HepG2 (cell line): ENCODE data around the gene OTUB2. TPM values are rescaled to one million over a fixed set of nuclear protein-coding genes. Genes with fewer than 3 reads are reported as not detected.

Source experiments
- ATAC-seq: fragments of 200-7000 bp; cut with Tn5 transposase; 3 replicates; pipeline ENCODE4 v1.9.1; 2020; ENCODE audit warnings: mild to moderate bottlenecking, moderate library complexity
- BruUV-seq: library from RNA; stranded (reverse); fragments of 400-500 nt; replicated peaks from 2 replicates; lab custom pipeline; 2021; lab: Mats Ljungman, UMichigan
- CTCF ChIA-PET: fragments of 300-600 bp; formaldehyde crosslinking; extraction: SDS; loops from one replicate; lab custom pipeline; 2021; ENCODE audit warnings: low total read pairs, inconsistent platforms, low intra/inter-chr PET ratio; lab: Yijun Ruan, JAX
- POLR2A ChIA-PET: fragments of 350-600 bp; sonication (Branson Sonifier 250); formaldehyde crosslinking; loops from one replicate; lab custom pipeline; 2020; ENCODE audit warnings: antibody characterized with exemption, inconsistent platforms; lab: Yijun Ruan, JAX
- DNase-seq: peaks from one replicate; pipeline ENCODE4 v3.0.0-alpha.2; 2015; ENCODE audit warnings: low spot score
- FAIRE-seq: peaks from 3 replicates; lab custom pipeline; 2011; peaks lifted over from hg19 to GRCh38; lab: Jason Lieb, UNC
- H2AFZ ChIP-seq: one replicate; pipeline ENCODE4 v1.6.1; 2011; ENCODE audit warnings: low read length, inconsistent platforms
- H3K27ac ChIP-seq: fragments of 300-600 bp; 3 replicates; pipeline ENCODE4 v1.8.0; 2011; ENCODE audit warnings: mixed run types, mild to moderate bottlenecking, mixed read lengths, low read length, inconsistent platforms; ENCODE audit not compliant: insufficient read depth; ENCODE audit errors: extremely low read length
- H3K27me3 ChIP-seq, 2 experiments: fragments of 200-600 bp in 1 of 2; 2 replicates in 1 of 2; 3 replicates in 1 of 2; pipeline versions ENCODE4 v1.6.0 to v1.8.0; 2011; ENCODE audit warnings: low read length in 2 of 2, mild to moderate bottlenecking in 2 of 2, moderate library complexity in 2 of 2, inconsistent platforms in 1 of 2; ENCODE audit not compliant: insufficient read depth in 2 of 2, control insufficient read depth in 1 of 2
- H3K36me3 ChIP-seq, 2 experiments: fragments of 200-600 bp in 1 of 2; replicated peaks in 1 of 2; 2 replicates in 1 of 2; 3 replicates in 1 of 2; pipeline versions ENCODE4 v1.5.1 to v1.8.0; 2011; ENCODE audit warnings: low read length in 2 of 2, inconsistent platforms in 1 of 2; ENCODE audit not compliant: insufficient read depth in 2 of 2, control insufficient read depth in 1 of 2
- H3K4me1 ChIP-seq: 2 replicates; pipeline ENCODE4 v1.5.1; 2012; ENCODE audit warnings: low read length, inconsistent platforms; ENCODE audit not compliant: insufficient read depth
- H3K4me2 ChIP-seq: 2 replicates; pipeline ENCODE4 v1.6.0; 2011; ENCODE audit warnings: low read depth, low read length, inconsistent platforms
- H3K4me3 ChIP-seq, 3 experiments: fragments of 200-600 bp in 1 of 3; sonication (generic), shearing (Covaris generic) in 1 of 3; replicated peaks in 1 of 3; 2 replicates each; pipeline ENCODE4 v1.5.1; 2011 to 2016; ENCODE audit warnings: low read length in 3 of 3, inconsistent platforms in 2 of 3, low read depth in 2 of 3, mild to moderate bottlenecking in 2 of 3, control low read depth in 1 of 3, mixed read lengths in 1 of 3; ENCODE audit not compliant: insufficient read depth in 1 of 3
- H3K79me2 ChIP-seq: one replicate; pipeline ENCODE4 v1.6.1; 2011; ENCODE audit warnings: low read length, inconsistent platforms; ENCODE audit not compliant: insufficient read depth
- H3K9ac ChIP-seq: 2 replicates; pipeline ENCODE4 v1.6.0; 2011; ENCODE audit warnings: mild to moderate bottlenecking, low read depth, low read length, inconsistent platforms; ENCODE audit not compliant: insufficient read depth
- H3K9me3 ChIP-seq: 2 replicates; pipeline ENCODE4 v1.5.1; 2012; ENCODE audit warnings: mild to moderate bottlenecking, low read length
- H4K20me1 ChIP-seq: 2 replicates; pipeline ENCODE4 v1.6.0; 2011; ENCODE audit warnings: inconsistent platforms, mild to moderate bottlenecking, low read length, moderate library complexity; ENCODE audit not compliant: insufficient read depth
- ETV5 ChIP-seq: IDR thresholded peaks from 2 replicates; pipeline ENCODE4 v1.6.1; 2018; ENCODE audit warnings: missing biosample characterization, missing genetic modification reagents, inconsistent platforms, borderline replicate concordance
- HOXA5 ChIP-seq: sonication (generic); formaldehyde crosslinking; IDR thresholded peaks from 2 replicates; pipeline ENCODE4 v1.4.0; 2020; ENCODE audit warnings: missing genetic modification reagents
- KDM3A ChIP-seq: IDR thresholded peaks from 2 replicates; pipeline ENCODE4 v1.6.1; 2018; ENCODE audit warnings: low read depth, missing compliant biosample characterization
- POLR2AphosphoS2 ChIP-seq: IDR thresholded peaks from 2 replicates; pipeline ENCODE4 v1.6.1; 2011; ENCODE audit warnings: low read depth, low read length, improper control_type of control experiment
- SMAD1 ChIP-seq: sonication (generic); formaldehyde crosslinking; IDR thresholded peaks from 2 replicates; pipeline ENCODE4 v1.4.0; 2020; ENCODE audit warnings: missing genetic modification reagents, low read depth, mild to moderate bottlenecking, borderline replicate concordance
- TCF12 ChIP-seq, 2 experiments: fragments of 450-650 bp in 1 of 2; sonication (generic) in 1 of 2; formaldehyde crosslinking in 1 of 2; IDR thresholded peaks; 2 replicates each; pipeline versions ENCODE4 v1.6.1 to v1.8.0; 2017 to 2022; ENCODE audit warnings: antibody characterized with exemption in 1 of 2, mild to moderate bottlenecking in 1 of 2, missing genetic modification reagents in 1 of 2, moderate library complexity in 1 of 2
- TCF7L2 ChIP-seq: IDR thresholded peaks from 2 replicates; pipeline ENCODE4 v1.6.1; 2011; ENCODE audit warnings: mild to moderate bottlenecking, low read depth, low read length, moderate library complexity
- ZBTB38 ChIP-seq: sonication (generic); formaldehyde crosslinking; IDR thresholded peaks from 2 replicates; pipeline ENCODE4 v1.5.1; 2020; ENCODE audit warnings: mild to moderate bottlenecking, missing genetic modification reagents
- ZFP91 ChIP-seq: sonication (generic); formaldehyde crosslinking; IDR thresholded peaks from 2 replicates; pipeline ENCODE4 v1.9.0; 2022; ENCODE audit warnings: missing genetic modification reagents, mild to moderate bottlenecking, borderline replicate concordance
- ZNF256 ChIP-seq: sonication (generic); formaldehyde crosslinking; conservative IDR thresholded peaks from 2 replicates; pipeline ENCODE4 v1.4.0; 2020; ENCODE audit warnings: missing genetic modification reagents
- ZNF33B ChIP-seq: sonication (generic); formaldehyde crosslinking; IDR thresholded peaks from 2 replicates; pipeline ENCODE4 v1.5.1; 2020; ENCODE audit warnings: mild to moderate bottlenecking, missing genetic modification reagents
- WGBS: methylation state at CpG from one replicate; pipeline ENCODE4 v1.1.6; 2017; ENCODE audit warnings: low lambda C conversion rate; 5-methylcytosine and 5-hydroxymethylcytosine counted together
- in situ Hi-C: cut with HindIII; loops from 2 replicates; pipeline ENCODE4 v1.10.0; 2017; ENCODE audit warnings: low pct_unique_long_range_greater_than_20kb; ENCODE audit not compliant: extremely low pct_ligation_motif_present
- intact Hi-C: fragments of 100-400 bp; cut with micrococcal nuclease; formaldehyde crosslinking; loops from one replicate; pipeline ENCODE4 v1.10.0; 2022; ENCODE audit not compliant: unreplicated experiment
- polyA plus RNA-seq, 8 experiments: library from polyadenylated mRNA; depleted of rRNA in 3 of 8; stranded (reverse) in 7 of 8; unstranded in 1 of 8; fragments of >200 nt; fragmentation: Illumina TruSeq in 4 of 8; extraction: Trizol in 4 of 8; gene quantifications; 2 replicates each; pipeline versions ENCODE4 v1.2.1 to v1.2.3, GENCODE V29; 2011 to 2016; ENCODE audit warnings: low read depth in 4 of 8, missing spikeins in 1 of 8, mixed read lengths in 1 of 8; ENCODE audit not compliant: insufficient read depth in 1 of 8
- total RNA-seq, 5 experiments: library from RNA; depleted of rRNA; stranded (reverse); fragments of >200 nt; fragmentation: Illumina TruSeq; extraction: Trizol; gene quantifications; 2 replicates each; pipeline ENCODE4 v1.2.3, GENCODE V29; 2016; ENCODE audit warnings: low read depth in 1 of 5
- TF ChIP-seq, protein P1 (sequence below): sonication (generic); formaldehyde crosslinking; IDR thresholded peaks from 2 replicates; pipeline ENCODE4 v1.4.0; 2020; ENCODE audit warnings: missing genetic modification reagents, borderline replicate concordance
- TF ChIP-seq, protein P2 (sequence below): sonication (generic); formaldehyde crosslinking; IDR thresholded peaks from 2 replicates; pipeline ENCODE4 v1.4.0; 2020; ENCODE audit warnings: low read depth, missing genetic modification reagents
- TF ChIP-seq, protein P3 (sequence below): sonication (generic); formaldehyde crosslinking; IDR thresholded peaks from 2 replicates; pipeline ENCODE4 v1.9.0; 2021; ENCODE audit warnings: missing genetic modification reagents, borderline replicate concordance

Gene OTUB2
- total and polyA plus RNA-seq, 2 of the 13 experiments (the other 11 are each of a cell fraction or from before 2014, with no cell fraction given), result 2.2 to 2.4 TPM

DNA sequence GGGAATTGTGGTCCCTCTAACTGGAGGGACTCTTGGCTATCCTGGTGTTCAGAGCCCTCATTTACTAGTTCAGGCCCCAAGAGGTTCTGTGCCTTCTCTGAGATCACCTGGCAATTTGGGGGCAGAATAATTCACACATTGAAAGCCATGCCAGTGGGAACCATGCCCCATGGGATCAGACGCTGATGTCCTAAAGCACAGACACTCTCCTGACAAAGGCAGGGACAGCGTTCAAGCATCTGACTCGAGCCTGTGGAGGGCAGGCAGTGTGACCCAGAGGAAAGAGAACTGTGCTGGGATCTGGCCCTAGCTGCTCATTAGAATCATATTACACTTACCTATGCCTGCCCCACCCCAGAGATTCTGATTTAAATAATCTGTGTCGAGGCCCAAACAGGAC lies 47.4 kb upstream of the OTUB2 start:
- H4K20me1 ChIP-seq, result no peaks in the 10 kb centered on the region
- H3K79me2 ChIP-seq, result no peaks in the 10 kb centered on the region
- BruUV-seq, result no TSS peak
- no peak overlapping the region for H3K4me2 ChIP-seq
- ChIA-PET POLR2A (no interaction called here), CTCF (no interaction called here)
- FAIRE-seq (no peak), ATAC-seq (no peak), DNase-seq (no peak)
- no peak overlapping the region for H2AFZ ChIP-seq
- peaks cover 8 to 48% of the 10 kb centered on the region in 2 experiments for H3K27me3 ChIP-seq
- no peak overlapping the region for H3K27ac ChIP-seq
- intact Hi-C loops (no loop called here), in situ Hi-C loops (no loop called here)
- H3K9me3 ChIP-seq, result no peaks in the 10 kb centered on the region
- H3K4me3 ChIP-seq, result no peak overlapping the region
- H3K4me1 ChIP-seq, result peaks cover 51% of the 10 kb centered on the region
- no peak overlapping the region for H3K9ac ChIP-seq
- WGBS, result 33% methylated on average over 3 of the region's 4 CpGs
- H3K36me3 ChIP-seq, result no peaks in the 10 kb centered on the region
- TF ChIP-seq, protein P1, sequence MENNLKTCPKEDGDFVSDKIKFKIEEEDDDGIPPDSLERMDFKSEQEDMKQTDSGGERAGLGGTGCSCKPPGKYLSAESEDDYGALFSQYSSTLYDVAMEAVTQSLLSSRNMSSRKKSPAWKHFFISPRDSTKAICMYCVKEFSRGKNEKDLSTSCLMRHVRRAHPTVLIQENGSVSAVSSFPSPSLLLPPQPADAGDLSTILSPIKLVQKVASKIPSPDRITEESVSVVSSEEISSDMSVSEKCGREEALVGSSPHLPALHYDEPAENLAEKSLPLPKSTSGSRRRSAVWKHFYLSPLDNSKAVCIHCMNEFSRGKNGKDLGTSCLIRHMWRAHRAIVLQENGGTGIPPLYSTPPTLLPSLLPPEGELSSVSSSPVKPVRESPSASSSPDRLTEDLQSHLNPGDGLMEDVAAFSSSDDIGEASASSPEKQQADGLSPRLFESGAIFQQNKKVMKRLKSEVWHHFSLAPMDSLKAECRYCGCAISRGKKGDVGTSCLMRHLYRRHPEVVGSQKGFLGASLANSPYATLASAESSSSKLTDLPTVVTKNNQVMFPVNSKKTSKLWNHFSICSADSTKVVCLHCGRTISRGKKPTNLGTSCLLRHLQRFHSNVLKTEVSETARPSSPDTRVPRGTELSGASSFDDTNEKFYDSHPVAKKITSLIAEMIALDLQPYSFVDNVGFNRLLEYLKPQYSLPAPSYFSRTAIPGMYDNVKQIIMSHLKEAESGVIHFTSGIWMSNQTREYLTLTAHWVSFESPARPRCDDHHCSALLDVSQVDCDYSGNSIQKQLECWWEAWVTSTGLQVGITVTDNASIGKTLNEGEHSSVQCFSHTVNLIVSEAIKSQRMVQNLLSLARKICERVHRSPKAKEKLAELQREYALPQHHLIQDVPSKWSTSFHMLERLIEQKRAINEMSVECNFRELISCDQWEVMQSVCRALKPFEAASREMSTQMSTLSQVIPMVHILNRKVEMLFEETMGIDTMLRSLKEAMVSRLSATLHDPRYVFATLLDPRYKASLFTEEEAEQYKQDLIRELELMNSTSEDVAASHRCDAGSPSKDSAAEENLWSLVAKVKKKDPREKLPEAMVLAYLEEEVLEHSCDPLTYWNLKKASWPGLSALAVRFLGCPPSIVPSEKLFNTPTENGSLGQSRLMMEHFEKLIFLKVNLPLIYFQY (CRISPR knock-in tag), result no peak
- TF ChIP-seq ZBTB38 (no peak), ZNF33B (CRISPR knock-in tag) (no peak), TCF7L2 (no peak), HOXA5 (no peak), POLR2AphosphoS2 (no peak), ZFP91 (no peak), KDM3A (CRISPR knock-in tag) (no peak), SMAD1 (CRISPR knock-in tag) (no peak), ZNF256 (no peak), TCF12 (IDR thresholded peaks at IDR 0.05) (no peak), TCF12 (CRISPR knock-in tag; IDR thresholded peaks at IDR 0.05) (no peak), ETV5 (no peak)
- TF ChIP-seq, protein P2, sequence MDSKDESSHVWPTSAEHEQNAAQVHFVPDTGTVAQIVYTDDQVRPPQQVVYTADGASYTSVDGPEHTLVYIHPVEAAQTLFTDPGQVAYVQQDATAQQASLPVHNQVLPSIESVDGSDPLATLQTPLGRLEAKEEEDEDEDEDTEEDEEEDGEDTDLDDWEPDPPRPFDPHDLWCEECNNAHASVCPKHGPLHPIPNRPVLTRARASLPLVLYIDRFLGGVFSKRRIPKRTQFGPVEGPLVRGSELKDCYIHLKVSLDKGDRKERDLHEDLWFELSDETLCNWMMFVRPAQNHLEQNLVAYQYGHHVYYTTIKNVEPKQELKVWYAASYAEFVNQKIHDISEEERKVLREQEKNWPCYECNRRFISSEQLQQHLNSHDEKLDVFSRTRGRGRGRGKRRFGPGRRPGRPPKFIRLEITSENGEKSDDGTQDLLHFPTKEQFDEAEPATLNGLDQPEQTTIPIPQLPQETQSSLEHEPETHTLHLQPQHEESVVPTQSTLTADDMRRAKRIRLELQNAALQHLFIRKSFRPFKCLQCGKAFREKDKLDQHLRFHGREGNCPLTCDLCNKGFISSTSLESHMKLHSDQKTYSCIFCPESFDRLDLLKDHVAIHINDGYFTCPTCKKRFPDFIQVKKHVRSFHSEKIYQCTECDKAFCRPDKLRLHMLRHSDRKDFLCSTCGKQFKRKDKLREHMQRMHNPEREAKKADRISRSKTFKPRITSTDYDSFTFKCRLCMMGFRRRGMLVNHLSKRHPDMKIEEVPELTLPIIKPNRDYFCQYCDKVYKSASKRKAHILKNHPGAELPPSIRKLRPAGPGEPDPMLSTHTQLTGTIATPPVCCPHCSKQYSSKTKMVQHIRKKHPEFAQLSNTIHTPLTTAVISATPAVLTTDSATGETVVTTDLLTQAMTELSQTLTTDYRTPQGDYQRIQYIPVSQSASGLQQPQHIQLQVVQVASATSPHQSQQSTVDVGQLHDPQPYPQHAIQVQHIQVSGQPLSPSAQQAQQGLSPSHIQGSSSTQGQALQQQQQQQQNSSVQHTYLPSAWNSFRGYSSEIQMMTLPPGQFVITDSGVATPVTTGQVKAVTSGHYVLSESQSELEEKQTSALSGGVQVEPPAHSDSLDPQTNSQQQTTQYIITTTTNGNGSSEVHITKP (CRISPR knock-in tag), result no peak
- TF ChIP-seq, protein P3, sequence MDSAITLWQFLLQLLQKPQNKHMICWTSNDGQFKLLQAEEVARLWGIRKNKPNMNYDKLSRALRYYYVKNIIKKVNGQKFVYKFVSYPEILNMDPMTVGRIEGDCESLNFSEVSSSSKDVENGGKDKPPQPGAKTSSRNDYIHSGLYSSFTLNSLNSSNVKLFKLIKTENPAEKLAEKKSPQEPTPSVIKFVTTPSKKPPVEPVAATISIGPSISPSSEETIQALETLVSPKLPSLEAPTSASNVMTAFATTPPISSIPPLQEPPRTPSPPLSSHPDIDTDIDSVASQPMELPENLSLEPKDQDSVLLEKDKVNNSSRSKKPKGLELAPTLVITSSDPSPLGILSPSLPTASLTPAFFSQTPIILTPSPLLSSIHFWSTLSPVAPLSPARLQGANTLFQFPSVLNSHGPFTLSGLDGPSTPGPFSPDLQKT (CRISPR knock-in tag), result no peak
